ENCODE data around the gene MRTFA. TPM values are rescaled to one million over a fixed set of nuclear protein-coding genes. Genes with fewer than 3 reads are reported as not detected.
A peak's percentile ranks its signal among the peaks of the same experiment; 100 is the strongest.
"Not testable (repeated sequence)": the region's sequence is repeated elsewhere in the genome, so short reads cannot be mapped to it uniquely, and the experiment has no call there.

MRTFA gene
- total RNA-seq, 2 donors from 2014 or later, result 70.1 to 71.5 TPM

- Mint-ChIP-seq H3K4me1 (peaks cover 46% of the 10 kb centered on the region), H3K27ac (peak overlapping the region; percentile 92), H3K36me3 (ENCODE audit: low read depth) (peaks cover 2% of the 10 kb centered on the region), H3K4me3 (no peak overlapping the region), H3K27me3 (no peaks in the 10 kb centered on the region)
- no peak for DNase-seq
- H3K9me3 ChIP-seq (ENCODE audit: control insufficient read depth, low read length, poor library complexity, severe bottlenecking), result no peaks in the 10 kb centered on the region
- no peak for ATAC-seq
These were observed 239.1 kb downstream of the MRTFA start for GRCh38 chr22:40397396-40397795.

DNA sequence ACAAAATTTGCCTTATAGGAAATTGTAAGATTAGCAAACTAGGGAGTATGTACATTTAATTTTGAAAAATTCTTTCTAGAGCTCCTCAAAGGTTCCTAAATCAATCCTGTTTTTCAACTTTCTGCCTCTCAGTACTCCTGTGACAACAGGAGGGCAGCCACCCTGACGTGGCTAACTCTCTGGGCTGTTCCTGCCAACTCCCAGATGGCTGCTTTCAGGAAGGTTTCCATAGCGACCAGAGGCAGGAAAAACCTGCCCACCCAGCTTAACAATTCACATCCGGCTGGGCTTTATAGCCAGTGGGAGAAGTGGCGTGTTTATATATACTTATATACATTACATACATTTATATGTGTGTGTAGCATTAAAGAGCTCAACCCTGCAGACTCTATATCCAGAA lies 239.6 kb downstream of the MRTFA start:
- DNase-seq (no peak), ATAC-seq (no peak)
- Mint-ChIP-seq H3K4me1 (peaks cover 46% of the 10 kb centered on the region), H3K4me3 (no peak overlapping the region), H3K36me3 (ENCODE audit: low read depth) (peaks cover 2% of the 10 kb centered on the region), H3K27ac (peak overlapping the region; percentile 92), H3K27me3 (no peaks in the 10 kb centered on the region)
- H3K9me3 ChIP-seq (ENCODE audit: control insufficient read depth, low read length, poor library complexity, severe bottlenecking), result no peaks in the 10 kb centered on the region

DNA sequence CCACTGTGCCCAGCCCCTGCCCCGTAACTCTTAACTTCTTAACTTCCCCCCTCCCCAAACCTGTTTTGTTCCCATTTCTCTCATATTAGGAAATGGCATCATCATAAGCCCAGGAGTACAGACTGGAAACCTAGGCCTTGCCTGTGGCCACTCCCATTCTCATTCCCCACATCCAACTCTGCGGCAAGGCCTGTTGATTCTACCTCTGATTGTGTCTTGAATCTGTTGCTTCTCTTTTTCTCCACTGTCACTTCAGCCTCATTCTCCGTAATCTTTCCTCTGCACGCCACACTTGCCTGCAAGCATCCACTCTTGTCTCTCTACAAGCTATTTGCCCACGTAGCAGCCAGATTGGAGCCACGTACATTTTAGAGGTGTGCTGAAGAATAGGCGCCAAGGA lies 240.9 kb downstream of the MRTFA start:
- H3K9me3 ChIP-seq (ENCODE audit: control insufficient read depth, low read length, poor library complexity, severe bottlenecking), result no peaks in the 10 kb centered on the region
- peaks cover 40% of the 10 kb centered on the region for H3K4me1 Mint-ChIP-seq
- H3K27me3 Mint-ChIP-seq, result no peaks in the 10 kb centered on the region
- no peak for DNase-seq
- H3K27ac Mint-ChIP-seq, result peak overlapping the region; percentile 92
- H3K4me3 Mint-ChIP-seq, result no peak overlapping the region
- peaks cover 2% of the 10 kb centered on the region for H3K36me3 Mint-ChIP-seq (ENCODE audit: low read depth)
- ATAC-seq, result no peak

DNA sequence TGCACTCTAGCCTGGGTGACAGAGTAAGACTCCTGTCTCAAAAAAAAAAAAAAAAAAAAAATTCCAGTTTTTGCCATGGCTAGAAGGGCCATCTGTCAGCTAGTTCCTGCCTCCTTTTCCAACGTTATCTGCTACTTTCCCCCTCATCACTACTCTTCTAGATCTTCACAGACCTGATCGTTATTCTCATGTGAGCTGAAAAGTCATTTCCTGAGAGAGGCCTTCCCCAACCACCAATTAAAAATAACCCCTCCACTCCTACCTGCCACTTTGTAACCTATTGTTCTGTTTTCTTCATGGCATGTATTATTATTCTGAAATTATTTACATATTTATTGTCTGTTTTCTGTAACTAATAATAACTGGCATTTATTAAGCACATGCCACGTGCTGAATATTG lies 241.9 kb downstream of the MRTFA start:
- DNase-seq (no peak), ATAC-seq (no peak)
- H3K9me3 ChIP-seq (ENCODE audit: control insufficient read depth, low read length, poor library complexity, severe bottlenecking), result no peaks in the 10 kb centered on the region
- H3K27me3 Mint-ChIP-seq, result no peaks in the 10 kb centered on the region
- H3K4me3 Mint-ChIP-seq, result no peak overlapping the region
- H3K36me3 Mint-ChIP-seq (ENCODE audit: low read depth), result peaks cover 2% of the 10 kb centered on the region
- H3K4me1 Mint-ChIP-seq, result peaks cover 37% of the 10 kb centered on the region
- no peak overlapping the region for H3K27ac Mint-ChIP-seq

GRCh38 chr22:40392618-40393017 lies 243.9 kb downstream of the MRTFA start:
- no peaks in the 10 kb centered on the region for H3K9me3 ChIP-seq (ENCODE audit: control insufficient read depth, low read length, poor library complexity, severe bottlenecking)
- ATAC-seq (no peak), DNase-seq (no peak)
- Mint-ChIP-seq H3K27ac (peak overlapping the region; percentile 32), H3K27me3 (no peaks in the 10 kb centered on the region), H3K4me1 (peaks cover 44% of the 10 kb centered on the region), H3K4me3 (no peak overlapping the region), H3K36me3 (ENCODE audit: low read depth) (peaks cover 9% of the 10 kb centered on the region)

GRCh38 chr22:40391417-40391816 lies 245.1 kb downstream of the MRTFA start:
- Mint-ChIP-seq H3K27me3 (no peaks in the 10 kb centered on the region), H3K4me1 (peaks cover 43% of the 10 kb centered on the region), H3K4me3 (no peak overlapping the region), H3K36me3 (ENCODE audit: low read depth) (peaks cover 8% of the 10 kb centered on the region), H3K27ac (peak overlapping the region; percentile 67)
- ATAC-seq, result no peak
- H3K9me3 ChIP-seq (ENCODE audit: control insufficient read depth, low read length, poor library complexity, severe bottlenecking), result no peaks in the 10 kb centered on the region
- DNase-seq, result no peak

DNA sequence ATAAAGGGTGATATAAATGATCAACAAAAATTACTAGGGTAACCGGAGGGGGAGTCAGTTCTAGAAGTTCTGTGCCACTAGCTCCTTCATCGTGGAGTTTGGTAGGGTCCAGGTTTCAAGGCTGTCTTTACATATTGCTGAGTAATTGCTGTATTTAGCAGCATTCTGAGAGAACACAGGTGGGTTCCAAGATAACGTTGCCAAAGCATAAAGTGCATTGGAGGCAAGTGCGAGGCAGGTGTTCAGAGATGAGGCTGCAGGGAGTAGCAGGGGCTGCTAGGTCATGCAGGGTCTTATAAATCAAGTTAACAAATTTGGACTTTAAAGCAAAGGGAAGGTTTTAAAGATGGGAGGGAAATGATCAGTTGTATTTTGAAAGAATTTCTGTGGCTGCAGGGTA lies 248.3 kb downstream of the MRTFA start:
- Mint-ChIP-seq H3K4me3 (no peak overlapping the region), H3K4me1 (peaks cover 53% of the 10 kb centered on the region), H3K36me3 (ENCODE audit: low read depth) (peaks cover 10% of the 10 kb centered on the region), H3K27me3 (no peaks in the 10 kb centered on the region), H3K27ac (peak overlapping the region; percentile 93)
- no peak for ATAC-seq
- H3K9me3 ChIP-seq (ENCODE audit: control insufficient read depth, low read length, poor library complexity, severe bottlenecking), result no peaks in the 10 kb centered on the region
- DNase-seq, result no peak

GRCh38 chr22:40387746-40388145 lies 248.8 kb downstream of the MRTFA start:
- Mint-ChIP-seq H3K36me3 (ENCODE audit: low read depth) (peaks cover 10% of the 10 kb centered on the region), H3K27ac (peak overlapping the region; percentile 93), H3K4me3 (no peak overlapping the region), H3K4me1 (peaks cover 54% of the 10 kb centered on the region), H3K27me3 (no peaks in the 10 kb centered on the region)
- no peak for ATAC-seq
- no peak for DNase-seq
- no peaks in the 10 kb centered on the region for H3K9me3 ChIP-seq (ENCODE audit: control insufficient read depth, low read length, poor library complexity, severe bottlenecking)

DNA sequence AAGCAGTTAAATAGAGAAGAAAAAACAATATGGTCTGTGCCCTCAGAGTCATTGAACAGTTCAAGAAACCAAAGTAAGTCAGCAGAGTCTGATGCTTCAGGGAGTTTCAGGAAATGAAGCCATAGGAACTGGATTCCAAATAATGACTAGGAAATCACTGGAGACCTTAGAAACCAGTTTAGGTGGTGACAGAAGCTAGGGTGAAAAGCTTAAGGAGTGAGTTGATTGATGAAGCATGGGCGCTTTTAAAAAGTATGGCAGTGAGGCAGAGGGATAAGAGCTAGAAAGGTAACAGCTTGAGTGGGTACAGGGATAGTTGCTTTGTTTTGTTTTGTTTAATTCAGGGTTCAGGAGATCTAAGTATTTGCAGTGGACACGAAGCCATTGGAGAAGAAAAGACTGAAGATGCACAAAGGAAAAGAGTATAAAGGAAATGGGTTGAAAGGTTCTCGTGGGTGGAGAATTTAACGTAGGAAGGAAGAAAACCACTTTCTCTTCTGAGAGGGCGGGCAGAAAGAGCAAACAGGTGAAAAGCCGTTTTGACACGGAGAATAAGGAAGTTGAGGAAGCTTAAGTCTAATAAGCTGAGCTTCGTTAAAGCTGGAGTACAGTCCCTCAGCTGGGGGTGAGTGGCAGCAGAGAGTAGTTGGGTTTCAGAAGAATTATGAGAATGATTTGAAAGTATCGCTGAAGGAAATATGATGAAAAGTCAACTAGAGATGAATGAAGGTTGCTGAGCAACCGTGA lies 251.3 kb downstream of the MRTFA start:
- Mint-ChIP-seq H3K36me3 (ENCODE audit: low read depth) (peaks cover 12% of the 10 kb centered on the region), H3K4me3 (peak overlapping the region; percentile 91), H3K27me3 (no peaks in the 10 kb centered on the region), H3K27ac (peak overlapping the region; percentile 96), H3K4me1 (peaks cover 46% of the 10 kb centered on the region)
- ATAC-seq, result peak; percentile 94
- H3K9me3 ChIP-seq (ENCODE audit: control insufficient read depth, low read length, poor library complexity, severe bottlenecking), result no peaks in the 10 kb centered on the region
- DNase-seq, result no peak

- no peak for DNase-seq
- H3K9me3 ChIP-seq (ENCODE audit: control insufficient read depth, low read length, poor library complexity, severe bottlenecking), result no peaks in the 10 kb centered on the region
- Mint-ChIP-seq H3K27ac (peak overlapping the region; percentile 96), H3K4me3 (no peak overlapping the region), H3K36me3 (ENCODE audit: low read depth) (peaks cover 12% of the 10 kb centered on the region), H3K4me1 (peaks cover 52% of the 10 kb centered on the region), H3K27me3 (no peaks in the 10 kb centered on the region)
- ATAC-seq, result no peak
These were observed 252.6 kb downstream of the MRTFA start for GRCh38 chr22:40383905-40384304.

- DNase-seq (no peak), ATAC-seq (no peak)
- Mint-ChIP-seq H3K36me3 (ENCODE audit: low read depth) (peaks cover 4% of the 10 kb centered on the region), H3K4me3 (no peak overlapping the region), H3K4me1 (peaks cover 39% of the 10 kb centered on the region), H3K27me3 (no peaks in the 10 kb centered on the region), H3K27ac (no peak overlapping the region)
- H3K9me3 ChIP-seq (ENCODE audit: control insufficient read depth, low read length, poor library complexity, severe bottlenecking), result no peaks in the 10 kb centered on the region
These were observed 255.1 kb downstream of the MRTFA start for GRCh38 chr22:40381461-40381860.

DNA sequence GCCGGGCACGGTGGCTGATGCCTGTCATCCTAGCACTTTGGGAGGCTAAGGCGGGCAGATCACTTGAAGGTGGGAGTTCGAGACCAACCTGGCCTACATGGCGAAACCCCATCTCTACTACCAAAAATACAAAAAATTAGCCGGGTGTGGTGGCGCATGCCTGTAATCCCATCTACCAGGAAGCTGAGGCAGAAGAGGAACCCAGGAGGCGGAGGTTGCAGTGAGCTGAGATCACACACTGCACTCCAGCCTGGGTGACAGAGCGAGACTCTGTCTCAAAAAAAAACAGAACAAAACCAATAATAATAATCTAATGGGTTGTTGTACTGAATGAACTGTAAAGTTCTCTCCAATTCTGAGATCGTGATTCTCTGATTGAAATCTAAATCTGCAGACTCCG lies 258.1 kb downstream of the MRTFA start:
- H3K27me3 Mint-ChIP-seq; H3K27ac Mint-ChIP-seq; H3K4me3 Mint-ChIP-seq; ATAC-seq; H3K36me3 Mint-ChIP-seq (ENCODE audit: low read depth); H3K9me3 ChIP-seq (ENCODE audit: control insufficient read depth, low read length, poor library complexity, severe bottlenecking); DNase-seq: not testable (repeated sequence)
- H3K4me1 Mint-ChIP-seq, result peaks cover 20% of the 10 kb centered on the region

DNA sequence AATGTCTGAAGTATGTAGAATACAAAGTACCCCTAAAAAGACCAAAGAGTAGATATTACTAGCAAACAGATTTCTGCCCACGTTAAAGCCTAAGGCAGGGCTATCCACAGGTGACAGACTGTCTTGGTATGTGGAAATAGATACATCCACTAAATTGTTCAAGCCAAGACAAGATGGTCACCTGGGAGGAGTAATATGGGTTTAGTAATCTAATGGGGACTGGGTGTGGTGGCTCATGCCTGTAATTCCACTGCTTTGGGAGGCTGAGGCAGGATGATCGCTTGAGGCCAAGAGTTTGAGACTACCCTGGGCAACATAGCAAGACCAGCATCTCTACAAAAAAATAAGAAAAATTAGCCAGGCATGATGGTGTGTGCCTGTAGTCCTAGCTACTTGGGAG lies 258.6 kb downstream of the MRTFA start:
- DNase-seq, result no peak
- no peak overlapping the region for H3K27ac Mint-ChIP-seq
- peaks cover 4% of the 10 kb centered on the region for H3K36me3 Mint-ChIP-seq (ENCODE audit: low read depth)
- no peaks in the 10 kb centered on the region for H3K27me3 Mint-ChIP-seq
- H3K9me3 ChIP-seq (ENCODE audit: control insufficient read depth, low read length, poor library complexity, severe bottlenecking), result no peaks in the 10 kb centered on the region
- peaks cover 21% of the 10 kb centered on the region for H3K4me1 Mint-ChIP-seq
- H3K4me3 Mint-ChIP-seq, result no peak overlapping the region
- no peak for ATAC-seq

DNA sequence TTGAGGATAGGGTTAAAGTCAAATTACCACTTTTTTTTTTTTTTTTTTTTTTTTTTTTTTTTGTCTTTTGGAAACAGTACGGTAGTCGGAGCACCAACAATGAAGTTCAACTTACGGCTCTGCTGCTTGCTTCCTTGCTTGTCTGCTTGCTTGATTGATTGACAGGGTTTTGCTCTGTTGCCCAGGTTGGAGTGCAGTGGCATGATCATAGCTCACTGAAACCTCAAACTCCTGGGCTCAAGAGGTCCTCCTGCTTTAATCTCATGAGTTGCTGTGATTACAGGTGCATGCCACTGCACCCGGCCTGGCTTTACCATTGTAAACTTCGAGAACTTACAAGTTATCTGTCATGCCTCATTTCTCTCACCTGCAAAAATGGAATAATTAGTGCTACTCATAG lies 260.4 kb downstream of the MRTFA start:
- ATAC-seq (no peak), DNase-seq (no peak)
- Mint-ChIP-seq H3K4me3 (no peak overlapping the region), H3K27me3 (no peaks in the 10 kb centered on the region), H3K4me1 (peaks cover 19% of the 10 kb centered on the region), H3K27ac (no peak overlapping the region), H3K36me3 (ENCODE audit: low read depth) (peaks cover 2% of the 10 kb centered on the region)
- no peaks in the 10 kb centered on the region for H3K9me3 ChIP-seq (ENCODE audit: control insufficient read depth, low read length, poor library complexity, severe bottlenecking)
